Measurements from ENCODE around the gene RAB14.

GRCh38 chr9:121169094-121169601, 32.5 kb downstream of the RAB14 start:
- peak; percentile 31 for TF ChIP-seq CTCF (IDR thresholded peaks at IDR 0.05; ENCODE audit: insufficient read depth, low read length)
- no peak for TF ChIP-seq POLR2AphosphoS5 (IDR thresholded peaks at IDR 0.05; ENCODE audit: low read depth)
- TF ChIP-seq REST (IDR thresholded peaks at IDR 0.05; ENCODE audit: insufficient replicate concordance, low read depth), result no peak
- TF ChIP-seq GABPA (IDR thresholded peaks at IDR 0.05; ENCODE audit: low read depth), result no peak
- TF ChIP-seq SPI1 (IDR thresholded peaks at IDR 0.05; ENCODE audit: borderline replicate concordance, low read depth), result no peak

Data from HL-60 (cell line).